Neural progenitor cell (in vitro differentiated cells): ENCODE measurements around the gene HNRNPAB.

Source experiments
- EZH2 ChIP-seq: fragments of 200-600 bp; sonication (generic); IDR thresholded peaks from 2 replicates; pipeline ENCODE4 v1.6.1; 2017; ENCODE audit warnings: antibody characterized with exemption, mild to moderate bottlenecking, moderate library complexity
- TF ChIP-seq, protein P1 (sequence below): fragments of 200-600 bp; sonication (generic); IDR thresholded peaks from 2 replicates; pipeline ENCODE4 v1.5.1; 2017; ENCODE audit warnings: antibody characterized with exemption, mild to moderate bottlenecking

- TF ChIP-seq, protein P1, sequence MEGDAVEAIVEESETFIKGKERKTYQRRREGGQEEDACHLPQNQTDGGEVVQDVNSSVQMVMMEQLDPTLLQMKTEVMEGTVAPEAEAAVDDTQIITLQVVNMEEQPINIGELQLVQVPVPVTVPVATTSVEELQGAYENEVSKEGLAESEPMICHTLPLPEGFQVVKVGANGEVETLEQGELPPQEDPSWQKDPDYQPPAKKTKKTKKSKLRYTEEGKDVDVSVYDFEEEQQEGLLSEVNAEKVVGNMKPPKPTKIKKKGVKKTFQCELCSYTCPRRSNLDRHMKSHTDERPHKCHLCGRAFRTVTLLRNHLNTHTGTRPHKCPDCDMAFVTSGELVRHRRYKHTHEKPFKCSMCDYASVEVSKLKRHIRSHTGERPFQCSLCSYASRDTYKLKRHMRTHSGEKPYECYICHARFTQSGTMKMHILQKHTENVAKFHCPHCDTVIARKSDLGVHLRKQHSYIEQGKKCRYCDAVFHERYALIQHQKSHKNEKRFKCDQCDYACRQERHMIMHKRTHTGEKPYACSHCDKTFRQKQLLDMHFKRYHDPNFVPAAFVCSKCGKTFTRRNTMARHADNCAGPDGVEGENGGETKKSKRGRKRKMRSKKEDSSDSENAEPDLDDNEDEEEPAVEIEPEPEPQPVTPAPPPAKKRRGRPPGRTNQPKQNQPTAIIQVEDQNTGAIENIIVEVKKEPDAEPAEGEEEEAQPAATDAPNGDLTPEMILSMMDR, result no peak
- TF ChIP-seq EZH2, result no peak
Measured at GRCh38 chr5:178221853-178222252, 17.5 kb downstream of the HNRNPAB start.
